Transverse colon (tissue), 4 donors: Measurements from ENCODE around the gene ACSM3. TPM values are rescaled to one million over a fixed set of nuclear protein-coding genes. Genes with fewer than 3 reads are reported as not detected.

Experiments
- DNase-seq: peaks from one replicate; pipeline ENCODE4 v3.0.0-alpha.2; 2019
- H3K27ac ChIP-seq, 4 donors: fragments of 200-600 bp; sonication (generic); 2 replicates each; pipeline ENCODE4 v1.5.1; 2016 to 2018; ENCODE audit warnings: inconsistent platforms in 4 of 4
- H3K27me3 ChIP-seq: fragments of 200-600 bp; sonication (generic); 2 replicates; pipeline ENCODE4 v1.5.1; 2017; ENCODE audit warnings: inconsistent platforms
- H3K36me3 ChIP-seq, 4 donors: fragments of 200-600 bp; sonication (generic); 2 replicates each; pipeline ENCODE4 v1.5.1; 2017 to 2019; ENCODE audit warnings: inconsistent platforms in 4 of 4
- H3K4me1 ChIP-seq, 4 donors: fragments of 200-600 bp; sonication (generic); 2 replicates each; pipeline ENCODE4 v1.5.1; 2017 to 2020; ENCODE audit warnings: inconsistent platforms in 4 of 4
- H3K4me3 ChIP-seq, 4 donors: fragments of 200-600 bp; sonication (generic); 1 replicate in 1 of 4; 2 replicates in 3 of 4; pipeline versions ENCODE4 v1.5.1 to v1.6.1; 2017 to 2019; ENCODE audit warnings: inconsistent platforms in 4 of 4
- H3K9me3 ChIP-seq, 2 donors: fragments of 200-600 bp; sonication (generic); 2 replicates each; pipeline ENCODE4 v1.5.1; 2017 to 2019; ENCODE audit warnings: inconsistent platforms in 2 of 2
- CTCF ChIP-seq, 5 experiments: fragments of 200-600 bp in 3 of 5; fragments of 450-650 bp in 2 of 5; sonication (generic) in 3 of 5; IDR thresholded peaks; 1 replicate in 2 of 5; 2 replicates in 3 of 5; pipeline ENCODE4 v1.5.1; 2016 to 2017; ENCODE audit warnings: antibody characterized with exemption in 5 of 5, inconsistent platforms in 3 of 5, mild to moderate bottlenecking in 2 of 5, moderate library complexity in 1 of 5
- EP300 ChIP-seq: sonication (generic); formaldehyde crosslinking; IDR thresholded peaks from one replicate; pipeline ENCODE4 v1.6.1; 2017; ENCODE audit warnings: antibody characterized with exemption, low read depth
- POLR2A ChIP-seq: fragments of 450-650 bp; IDR thresholded peaks from one replicate; pipeline ENCODE4 v1.6.1; 2016; ENCODE audit warnings: antibody characterized with exemption, mild to moderate bottlenecking, moderate library complexity
- POLR2AphosphoS5 ChIP-seq, 3 donors: sonication (generic); formaldehyde crosslinking; IDR thresholded peaks; one replicate each; pipeline ENCODE4 v1.6.1; 2016; ENCODE audit warnings: antibody characterized with exemption in 3 of 3
- WGBS, 2 donors: methylation state at CpG; one replicate each; pipeline ENCODE4 v1.1.5; 2018; ENCODE audit warnings: low coverage in 1 of 2; 5-methylcytosine and 5-hydroxymethylcytosine counted together
- in situ Hi-C, 4 donors: fragments of 200-750 bp; cut with MboI; loops; one replicate each; pipeline versions ENCODE4 v1.15.0 to v1.15.1; 2017; ENCODE audit warnings: low sequenced_read_pairs in 3 of 4, low pct_ligation_motif_present in 1 of 4, low pct_unique_long_range_greater_than_20kb in 1 of 4
- intact Hi-C: fragments of 100-400 bp; cut with DNase I; formaldehyde crosslinking; loops from one replicate; pipeline ENCODE4 v1.15.1; 2023; ENCODE audit warnings: low total_unique reads
- total RNA-seq, 4 donors: library from RNA; depleted of rRNA; stranded (reverse); fragments of >200 nt; gene quantifications; one replicate each; pipeline ENCODE4 v1.1.0, GENCODE V29; 2016

The ACSM3 gene
- total RNA-seq, 4 donors from 2014 or later = 21.7 to 108 (median 29.5) TPM

DNA sequence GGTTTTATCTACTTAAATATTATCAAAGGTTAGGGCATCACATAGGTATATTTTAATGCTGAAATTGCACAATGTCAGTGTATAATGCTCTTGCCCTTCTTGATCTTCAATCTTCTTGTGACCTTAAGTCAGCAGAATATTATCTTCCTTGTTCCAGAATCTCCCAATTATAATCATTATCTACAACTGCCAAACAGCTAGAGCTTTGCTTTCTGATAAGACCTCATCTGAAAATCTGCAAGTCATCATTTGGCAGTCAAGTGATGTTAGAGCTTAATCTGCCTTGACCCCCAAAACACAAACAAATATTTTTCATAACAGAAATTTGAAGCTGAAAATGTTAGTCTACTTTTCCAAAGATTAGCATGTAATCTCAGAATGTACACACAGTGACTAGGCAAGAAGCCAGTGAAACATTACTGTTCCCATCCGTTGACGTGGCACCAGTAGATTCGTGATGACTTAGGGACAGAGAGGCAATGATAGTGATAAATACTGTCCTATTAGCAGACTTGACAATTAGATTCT, 62.3 kb downstream of the ACSM3 start:
- Histone ChIP-seq H3K4me1 (no peaks in the 10 kb centered on the region), H3K9me3 (no peaks in the 10 kb centered on the region), H3K4me3 (no peak overlapping the region), H3K27ac (no peak overlapping the region), H3K27me3 (no peaks in the 10 kb centered on the region), H3K36me3 (no peaks in the 10 kb centered on the region)
- TF ChIP-seq POLR2AphosphoS5 (IDR thresholded peaks at IDR 0.05) (no peak), POLR2A (no peak), EP300 (no peak), CTCF (IDR thresholded peaks at IDR 0.05) (no peak)
- 49 to 64% methylated on average over 3 of the region's 3 CpGs for WGBS, 2 donors
- intact Hi-C loops (no loop called here), in situ Hi-C loops (no loop called here)
- no peak for DNase-seq

DNA sequence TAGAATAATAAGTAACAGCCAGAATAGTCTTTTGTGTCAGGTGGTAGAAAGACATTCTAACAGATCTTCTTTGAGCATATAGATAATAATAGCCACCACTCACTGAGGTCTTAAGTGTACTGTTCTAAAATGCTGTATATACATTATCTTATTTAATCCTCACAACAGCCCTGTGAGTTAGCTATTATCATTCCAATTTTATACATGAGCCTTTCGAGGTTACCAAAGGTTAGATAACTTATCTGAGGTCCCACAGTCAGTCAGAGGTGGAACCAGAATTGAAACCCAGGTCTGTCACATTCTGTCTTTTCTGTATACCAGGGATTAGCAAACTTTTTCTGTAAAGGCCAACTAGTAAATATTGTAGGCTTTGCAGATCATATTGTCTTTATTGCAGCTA, 65.7 kb downstream of the ACSM3 start:
- Histone ChIP-seq H3K27ac (no peak overlapping the region), H3K27me3 (no peaks in the 10 kb centered on the region), H3K36me3 (no peaks in the 10 kb centered on the region), H3K4me1 (no peaks in the 10 kb centered on the region), H3K9me3 (no peaks in the 10 kb centered on the region), H3K4me3 (no peak overlapping the region)
- TF ChIP-seq POLR2AphosphoS5 (IDR thresholded peaks at IDR 0.05) (no peak), CTCF (IDR thresholded peaks at IDR 0.05) (no peak), EP300 (no peak), POLR2A (no peak)
- DNase-seq = no peak
- in situ Hi-C loops (no loop called here), intact Hi-C loops (no loop called here)
- 85 to 100% methylated on average over 1 of the region's 1 CpG for WGBS, 2 donors

- 100% methylated on average over 1 of the region's 1 CpG; no CpG with 5 or more reads in 1 of the 2 donors for WGBS, 2 donors
- Histone ChIP-seq H3K9me3 (no peaks in the 10 kb centered on the region), H3K27me3 (no peaks in the 10 kb centered on the region), H3K4me3 (no peak overlapping the region), H3K4me1 (no peaks in the 10 kb centered on the region), H3K27ac (no peak overlapping the region), H3K36me3 (no peaks in the 10 kb centered on the region)
- no peak for DNase-seq
- in situ Hi-C loops = no loop called here
- TF ChIP-seq POLR2AphosphoS5 (IDR thresholded peaks at IDR 0.05) = no peak
- no peak for TF ChIP-seq EP300
- intact Hi-C loops = no loop called here
Measured at GRCh38 chr16:20830372-20830771, 66.6 kb downstream of the ACSM3 start.

DNA sequence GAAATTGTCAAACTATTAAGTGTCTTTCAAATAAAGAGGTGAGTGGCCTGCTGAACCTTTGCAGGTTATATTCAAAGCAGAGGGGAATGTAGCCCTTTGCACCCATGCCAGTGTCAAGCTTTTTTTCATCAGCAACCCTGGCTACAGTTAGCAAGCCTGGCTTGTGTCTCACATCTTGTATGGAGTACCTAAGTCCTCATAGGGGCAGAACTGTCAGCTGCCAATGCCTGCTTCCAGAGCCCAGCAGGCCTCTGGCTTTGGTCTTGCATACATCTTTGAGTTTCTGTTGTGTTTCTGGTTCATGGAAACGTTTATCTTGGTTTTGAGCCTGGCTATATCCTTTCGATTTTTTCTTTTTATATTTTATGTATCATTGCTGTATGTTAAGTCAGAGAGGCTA, 69.3 kb downstream of the ACSM3 start:
- TF ChIP-seq POLR2A = no peak
- intact Hi-C loops (no loop called here), in situ Hi-C loops (no loop called here)

GRCh38 chr16:20838240-20838639, 74.4 kb downstream of the ACSM3 start:
- in situ Hi-C loops = no loop called here
- Histone ChIP-seq H3K36me3 (no peaks in the 10 kb centered on the region), H3K27ac (no peak overlapping the region), H3K27me3 (no peaks in the 10 kb centered on the region), H3K9me3 (peaks cover 0 to 7% of the 10 kb centered on the region in 2 donors), H3K4me1 (no peaks in the 10 kb centered on the region), H3K4me3 (no peak overlapping the region)
- no peak for TF ChIP-seq POLR2AphosphoS5 (IDR thresholded peaks at IDR 0.05)
- TF ChIP-seq POLR2A = no peak
- TF ChIP-seq EP300 = no peak
- TF ChIP-seq CTCF (IDR thresholded peaks at IDR 0.05) = no peak
- intact Hi-C loops = no loop called here
- 79 to 83% methylated on average over 1 of the region's 1 CpG for WGBS, 2 donors
- DNase-seq = no peak

More for the DNA sequence above, 69.3 kb downstream of the ACSM3 start:
- Histone ChIP-seq H3K36me3 (no peaks in the 10 kb centered on the region), H3K9me3 (peaks cover 0 to 7% of the 10 kb centered on the region in 2 donors), H3K4me3 (no peak overlapping the region), H3K27ac (no peak overlapping the region), H3K4me1 (no peaks in the 10 kb centered on the region), H3K27me3 (no peaks in the 10 kb centered on the region)
- no peak for DNase-seq
- 84 to 88% methylated on average over 2 of the region's 2 CpGs for WGBS, 2 donors
